Measurements from ENCODE around the gene SLC12A8.

The SLC12A8 gene

GRCh38 chr3:125108833-125109535 lies 103.6 kb downstream of the SLC12A8 start:
- no peaks in the 10 kb centered on the region for H3K27me3 ChIP-seq (ENCODE audit: control insufficient read depth, insufficient read depth, low read length)
- no peaks in the 10 kb centered on the region for H3K36me3 ChIP-seq (ENCODE audit: control insufficient read depth, insufficient read depth, low read length)
- H3K9ac ChIP-seq (ENCODE audit: low read depth, low read length), result no peak overlapping the region
- no peaks in the 10 kb centered on the region for H3K9me3 ChIP-seq (ENCODE audit: control insufficient read depth, insufficient read depth, low read length)
- no peaks in the 10 kb centered on the region for H3K4me1 ChIP-seq (ENCODE audit: control insufficient read depth, insufficient read depth, low read length)
- H3K27ac ChIP-seq (ENCODE audit: low read depth, low read length), result no peak overlapping the region
- no peak overlapping the region for H3K4me3 ChIP-seq (ENCODE audit: low read depth, low read length)

- Histone ChIP-seq H3K27ac (ENCODE audit: low read depth, low read length) (no peak overlapping the region), H3K9me3 (ENCODE audit: control insufficient read depth, insufficient read depth, low read length) (no peaks in the 10 kb centered on the region), H3K4me1 (ENCODE audit: control insufficient read depth, insufficient read depth, low read length) (no peaks in the 10 kb centered on the region), H3K4me3 (ENCODE audit: low read depth, low read length) (no peak overlapping the region), H3K36me3 (ENCODE audit: control insufficient read depth, insufficient read depth, low read length) (no peaks in the 10 kb centered on the region), H3K27me3 (ENCODE audit: control insufficient read depth, insufficient read depth, low read length) (no peaks in the 10 kb centered on the region), H3K9ac (ENCODE audit: low read depth, low read length) (no peak overlapping the region)
Observed at GRCh38 chr3:125107861-125108567, 104.5 kb downstream of the SLC12A8 start.

GRCh38 chr3:125107363-125107762 lies 105.2 kb downstream of the SLC12A8 start:
- Histone ChIP-seq H3K9me3 (ENCODE audit: control insufficient read depth, insufficient read depth, low read length) (no peaks in the 10 kb centered on the region), H3K27ac (ENCODE audit: low read depth, low read length) (no peak overlapping the region), H3K27me3 (ENCODE audit: control insufficient read depth, insufficient read depth, low read length) (no peaks in the 10 kb centered on the region), H3K36me3 (ENCODE audit: control insufficient read depth, insufficient read depth, low read length) (no peaks in the 10 kb centered on the region), H3K9ac (ENCODE audit: low read depth, low read length) (no peak overlapping the region), H3K4me1 (ENCODE audit: control insufficient read depth, insufficient read depth, low read length) (no peaks in the 10 kb centered on the region), H3K4me3 (ENCODE audit: low read depth, low read length) (no peak overlapping the region)

- H3K9me3 ChIP-seq (ENCODE audit: control insufficient read depth, insufficient read depth, low read length), result no peaks in the 10 kb centered on the region
- no peak overlapping the region for H3K9ac ChIP-seq (ENCODE audit: low read depth, low read length)
- no peak overlapping the region for H3K4me3 ChIP-seq (ENCODE audit: low read depth, low read length)
- no peaks in the 10 kb centered on the region for H3K4me1 ChIP-seq (ENCODE audit: control insufficient read depth, insufficient read depth, low read length)
- H3K36me3 ChIP-seq (ENCODE audit: control insufficient read depth, insufficient read depth, low read length), result no peaks in the 10 kb centered on the region
- H3K27ac ChIP-seq (ENCODE audit: low read depth, low read length), result no peak overlapping the region
- no peaks in the 10 kb centered on the region for H3K27me3 ChIP-seq (ENCODE audit: control insufficient read depth, insufficient read depth, low read length)
Observed at GRCh38 chr3:125105116-125105515, 107.4 kb downstream of the SLC12A8 start.

GRCh38 chr3:125104639-125105038 lies 107.9 kb downstream of the SLC12A8 start:
- Histone ChIP-seq H3K27me3 (ENCODE audit: control insufficient read depth, insufficient read depth, low read length) (no peaks in the 10 kb centered on the region), H3K4me1 (ENCODE audit: control insufficient read depth, insufficient read depth, low read length) (no peaks in the 10 kb centered on the region), H3K36me3 (ENCODE audit: control insufficient read depth, insufficient read depth, low read length) (no peaks in the 10 kb centered on the region), H3K9ac (ENCODE audit: low read depth, low read length) (no peak overlapping the region), H3K4me3 (ENCODE audit: low read depth, low read length) (no peak overlapping the region), H3K27ac (ENCODE audit: low read depth, low read length) (no peak overlapping the region), H3K9me3 (ENCODE audit: control insufficient read depth, insufficient read depth, low read length) (no peaks in the 10 kb centered on the region)

GRCh38 chr3:125103406-125103805 lies 109.1 kb downstream of the SLC12A8 start:
- H3K4me1 ChIP-seq (ENCODE audit: control insufficient read depth, insufficient read depth, low read length), result peaks cover 11% of the 10 kb centered on the region
- H3K4me3 ChIP-seq (ENCODE audit: low read depth, low read length), result no peak overlapping the region
- H3K36me3 ChIP-seq (ENCODE audit: control insufficient read depth, insufficient read depth, low read length), result no peaks in the 10 kb centered on the region
- no peaks in the 10 kb centered on the region for H3K9me3 ChIP-seq (ENCODE audit: control insufficient read depth, insufficient read depth, low read length)
- H3K9ac ChIP-seq (ENCODE audit: low read depth, low read length), result no peak overlapping the region
- H3K27me3 ChIP-seq (ENCODE audit: control insufficient read depth, insufficient read depth, low read length), result no peaks in the 10 kb centered on the region
- H3K27ac ChIP-seq (ENCODE audit: low read depth, low read length), result no peak overlapping the region

GRCh38 chr3:125102470-125102869 lies 110.1 kb downstream of the SLC12A8 start:
- Histone ChIP-seq H3K36me3 (ENCODE audit: control insufficient read depth, insufficient read depth, low read length) (no peaks in the 10 kb centered on the region), H3K27me3 (ENCODE audit: control insufficient read depth, insufficient read depth, low read length) (no peaks in the 10 kb centered on the region), H3K9ac (ENCODE audit: low read depth, low read length) (no peak overlapping the region), H3K27ac (ENCODE audit: low read depth, low read length) (no peak overlapping the region), H3K9me3 (ENCODE audit: control insufficient read depth, insufficient read depth, low read length) (no peaks in the 10 kb centered on the region), H3K4me3 (ENCODE audit: low read depth, low read length) (no peak overlapping the region), H3K4me1 (ENCODE audit: control insufficient read depth, insufficient read depth, low read length) (peaks cover 11% of the 10 kb centered on the region)

GRCh38 chr3:125098611-125099291 lies 113.8 kb downstream of the SLC12A8 start:
- H3K27ac ChIP-seq (ENCODE audit: low read depth, low read length), result peak overlapping the region; percentile 56
- no peak overlapping the region for H3K9ac ChIP-seq (ENCODE audit: low read depth, low read length)
- H3K4me1 ChIP-seq (ENCODE audit: control insufficient read depth, insufficient read depth, low read length), result peaks cover 11% of the 10 kb centered on the region
- no peak overlapping the region for H3K4me3 ChIP-seq (ENCODE audit: low read depth, low read length)
- H3K27me3 ChIP-seq (ENCODE audit: control insufficient read depth, insufficient read depth, low read length), result no peaks in the 10 kb centered on the region
- H3K36me3 ChIP-seq (ENCODE audit: control insufficient read depth, insufficient read depth, low read length), result peaks cover 3% of the 10 kb centered on the region; the same call in 1 of the 2 replicates
- H3K9me3 ChIP-seq (ENCODE audit: control insufficient read depth, insufficient read depth, low read length), result no peaks in the 10 kb centered on the region

GRCh38 chr3:125090649-125091048 lies 121.9 kb downstream of the SLC12A8 start:
- Histone ChIP-seq H3K9ac (ENCODE audit: low read depth, low read length) (no peak overlapping the region), H3K4me3 (ENCODE audit: low read depth, low read length) (no peak overlapping the region), H3K4me1 (ENCODE audit: control insufficient read depth, insufficient read depth, low read length) (no peaks in the 10 kb centered on the region), H3K9me3 (ENCODE audit: control insufficient read depth, insufficient read depth, low read length) (no peaks in the 10 kb centered on the region), H3K36me3 (ENCODE audit: control insufficient read depth, insufficient read depth, low read length) (peaks cover 13% of the 10 kb centered on the region; the same call in 1 of the 2 replicates), H3K27ac (ENCODE audit: low read depth, low read length) (no peak overlapping the region), H3K27me3 (ENCODE audit: control insufficient read depth, insufficient read depth, low read length) (no peaks in the 10 kb centered on the region)

- no peak overlapping the region for H3K4me3 ChIP-seq (ENCODE audit: low read depth, low read length)
- no peak overlapping the region for H3K9ac ChIP-seq (ENCODE audit: low read depth, low read length)
- H3K4me1 ChIP-seq (ENCODE audit: control insufficient read depth, insufficient read depth, low read length), result no peaks in the 10 kb centered on the region
- H3K27ac ChIP-seq (ENCODE audit: low read depth, low read length), result no peak overlapping the region
- H3K27me3 ChIP-seq (ENCODE audit: control insufficient read depth, insufficient read depth, low read length), result no peaks in the 10 kb centered on the region
- H3K9me3 ChIP-seq (ENCODE audit: control insufficient read depth, insufficient read depth, low read length), result no peaks in the 10 kb centered on the region
- H3K36me3 ChIP-seq (ENCODE audit: control insufficient read depth, insufficient read depth, low read length), result peaks cover 13% of the 10 kb centered on the region; the same call in 1 of the 2 replicates
Observed at GRCh38 chr3:125087768-125088391, 124.7 kb downstream of the SLC12A8 start.

Measured in HUES48 (cell line).